ENCODE data around the gene TMEM203.

TMEM203 gene

GRCh38 chr9:137233143-137233980, 27.9 kb upstream of the TMEM203 start:
- DNase-seq (ENCODE audit: low read depth) = no peak
- TF ChIP-seq CTCF (conservative IDR thresholded peaks at IDR 0.05; ENCODE audit: low read depth, low read length) = no peak
- H3K4me3 ChIP-seq (ENCODE audit: low read length) = no peak overlapping the region

GRCh38 chr9:137232510-137232909, 27.1 kb upstream of the TMEM203 start:
- no peak for DNase-seq (ENCODE audit: low read depth)
- no peak overlapping the region for H3K4me3 ChIP-seq (ENCODE audit: low read length)
- no peak for TF ChIP-seq CTCF (conservative IDR thresholded peaks at IDR 0.05; ENCODE audit: low read depth, low read length)

- DNase-seq (ENCODE audit: low read depth) = no peak
- no peak for TF ChIP-seq CTCF (conservative IDR thresholded peaks at IDR 0.05; ENCODE audit: low read depth, low read length)
- no peak overlapping the region for H3K4me3 ChIP-seq (ENCODE audit: low read length)
Measured at GRCh38 chr9:137232101-137232500, 26.7 kb upstream of the TMEM203 start.

- TF ChIP-seq CTCF (conservative IDR thresholded peaks at IDR 0.05; ENCODE audit: low read depth, low read length) = no peak
- no peak for DNase-seq (ENCODE audit: low read depth)
- no peak overlapping the region for H3K4me3 ChIP-seq (ENCODE audit: low read length)
Measured at GRCh38 chr9:137231372-137232039, 26.1 kb upstream of the TMEM203 start.

- TF ChIP-seq CTCF (conservative IDR thresholded peaks at IDR 0.05; ENCODE audit: low read depth, low read length) = no peak
Measured at GRCh38 chr9:137230705-137231371, 25.4 kb upstream of the TMEM203 start, which contains the start of gene SLC34A3. Gene SLC34A3 (plus strand): TSS chr9:137230901. CDS start chr9:137231703, 802 bp downstream.

GRCh38 chr9:137229903-137230704, 24.7 kb upstream of the TMEM203 start:
- no peak for TF ChIP-seq CTCF (conservative IDR thresholded peaks at IDR 0.05; ENCODE audit: low read depth, low read length)
- no peak for DNase-seq (ENCODE audit: low read depth)
- H3K4me3 ChIP-seq (ENCODE audit: low read length) = no peak overlapping the region

More at GRCh38 chr9:137230705-137231371, 25.4 kb upstream of the TMEM203 start, which contains the start of gene SLC34A3:
- no peak within 1 kb of the TSS for H3K4me3 ChIP-seq (ENCODE audit: low read length)
- DNase-seq (ENCODE audit: low read depth) = no peak
